Measurements from ENCODE around the gene BPIFB2. TPM values are rescaled to one million over a fixed set of nuclear protein-coding genes. Genes with fewer than 3 reads are reported as not detected.

The BPIFB2 gene
- total RNA-seq, 1 experiment from 2014 or later: 0.15 TPM

DNA sequence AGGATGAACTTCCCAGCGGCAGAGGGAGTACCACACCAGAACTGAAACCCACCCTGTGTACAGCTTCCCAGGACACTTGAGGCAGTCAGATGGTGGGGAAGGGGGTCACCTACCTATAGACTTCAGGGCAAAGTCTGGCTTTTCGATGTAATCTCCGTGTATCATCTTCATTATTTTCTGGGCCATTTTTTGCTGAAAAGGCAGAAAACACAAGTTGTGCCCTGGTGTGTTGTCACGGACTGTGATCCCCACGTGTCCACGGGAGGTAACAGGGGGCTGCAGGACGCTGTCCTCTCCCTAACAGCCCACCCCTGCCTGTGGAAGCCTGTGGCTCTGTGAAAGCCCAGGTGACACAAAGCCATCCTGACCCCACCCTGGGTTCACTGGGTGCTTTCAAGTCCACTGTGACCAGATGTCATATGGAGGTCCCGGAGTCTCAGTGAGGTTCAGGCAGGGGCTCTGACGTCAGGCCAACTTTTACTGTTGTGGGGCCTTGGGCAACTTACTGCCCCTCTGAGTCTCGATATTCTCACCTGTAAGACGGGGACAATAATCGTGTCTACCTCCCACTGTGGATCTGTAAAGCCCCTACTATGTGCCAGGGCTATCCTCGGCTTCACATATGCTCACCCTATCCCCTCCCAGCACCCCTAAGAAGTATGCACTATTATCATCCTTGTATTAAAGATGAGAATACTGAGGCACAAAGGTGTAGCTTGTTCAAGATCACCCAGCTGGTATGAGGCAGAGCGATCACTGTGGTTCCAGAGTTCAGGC lies 17.8 kb upstream of the BPIFB2 start:
- Histone ChIP-seq H3K4me3 (replicated peaks in 1 of 2; ENCODE audit: low read depth in 1 of 2, low read length in 2 of 2) (no peak overlapping the region), H3K9ac (ENCODE audit: low read length) (no peak overlapping the region), H4K20me1 (ENCODE audit: insufficient read depth) (no peaks in the 10 kb centered on the region), H2AFZ (ENCODE audit: low read depth, low read length, poor library complexity, severe bottlenecking) (no peak overlapping the region), H3K36me3 (ENCODE audit: control insufficient read depth in 1 of 2, insufficient read depth in 2 of 2, low read length in 2 of 2) (no peaks in the 10 kb centered on the region), H3K9me2 (ENCODE audit: insufficient read depth) (no peaks in the 10 kb centered on the region), H3K9me3 (ENCODE audit: control insufficient read depth in 1 of 2, insufficient read depth in 1 of 2, low read depth in 1 of 2, low read length in 2 of 2) (no peaks in the 10 kb centered on the region), H3K79me2 (ENCODE audit: insufficient read depth, low read length) (no peaks in the 10 kb centered on the region), H3K27ac (ENCODE audit: low read depth, low read length) (no peak overlapping the region), H3K27me3 (ENCODE audit: insufficient read depth, low read length) (no peaks in the 10 kb centered on the region), H3K4me1 (ENCODE audit: control insufficient read depth in 1 of 2, insufficient read depth in 2 of 2, low read length in 2 of 2) (peaks cover 0 to 5% of the 10 kb centered on the region in 2 experiments; a peak in 1 of 4 replicates), H3K4me2 (ENCODE audit: low read length) (no peak overlapping the region)
- ATAC-seq: no peak
- intact Hi-C loops (cut with micrococcal nuclease): no loop called here
- ChIA-PET RAD21 (ENCODE audit: low non-redundant PET in 1 of 2, low total read pairs in 2 of 2, uncharacterized antibody in 2 of 2, unreplicated experiment in 2 of 2) (no interaction called here), CTCF (no interaction called here), POLR2A (no interaction called here)
- TF ChIP-seq TCF7L2 (IDR thresholded peaks at IDR 0.05; ENCODE audit: borderline replicate concordance, extremely low read depth, insufficient read depth, insufficient read length) (no peak), YY1 (IDR thresholded peaks at IDR 0.05; ENCODE audit: extremely low read depth, insufficient replicate concordance, low read depth, low read length) (no peak), RAD21 (IDR thresholded peaks at IDR 0.05; ENCODE audit: low read depth) (no peak)
- no peak for DNase-seq (ENCODE audit: low read depth, low spot score)
- BruUV-seq (replicated peaks): no TSS peak

DNA sequence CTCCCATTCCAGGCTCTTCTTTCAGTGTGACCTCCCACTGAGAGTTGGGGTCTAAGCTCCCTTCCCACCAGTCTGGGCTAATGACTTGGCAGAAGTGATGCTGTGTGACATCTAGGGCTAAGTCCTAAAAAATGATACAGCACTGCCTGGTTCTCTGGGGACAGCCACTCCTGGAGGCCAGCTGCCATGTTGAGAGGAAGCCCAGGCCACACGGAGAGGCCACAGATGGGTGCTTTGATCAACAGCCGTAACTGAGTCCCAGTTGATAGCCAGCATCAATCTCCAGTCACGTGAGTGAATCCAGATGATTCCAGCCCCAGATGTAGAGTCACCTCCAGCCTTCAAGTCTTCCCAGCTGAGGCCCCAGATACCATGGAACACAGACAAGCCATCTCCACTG lies 17.1 kb upstream of the BPIFB2 start:
- Histone ChIP-seq H3K4me2 (ENCODE audit: low read length) (no peak overlapping the region), H2AFZ (ENCODE audit: low read depth, low read length, poor library complexity, severe bottlenecking) (no peak overlapping the region), H3K9me2 (ENCODE audit: insufficient read depth) (no peaks in the 10 kb centered on the region), H4K20me1 (ENCODE audit: insufficient read depth) (no peaks in the 10 kb centered on the region), H3K36me3 (ENCODE audit: control insufficient read depth in 1 of 2, insufficient read depth in 2 of 2, low read length in 2 of 2) (no peaks in the 10 kb centered on the region), H3K27ac (ENCODE audit: low read depth, low read length) (no peak overlapping the region), H3K27me3 (ENCODE audit: insufficient read depth, low read length) (no peaks in the 10 kb centered on the region), H3K9me3 (ENCODE audit: control insufficient read depth in 1 of 2, insufficient read depth in 1 of 2, low read depth in 1 of 2, low read length in 2 of 2) (peaks cover 0 to 3% of the 10 kb centered on the region in 2 experiments; a peak in 1 of 4 replicates), H3K9ac (ENCODE audit: low read length) (no peak overlapping the region), H3K4me3 (replicated peaks in 1 of 2; ENCODE audit: low read depth in 1 of 2, low read length in 2 of 2) (no peak overlapping the region), H3K79me2 (ENCODE audit: insufficient read depth, low read length) (no peaks in the 10 kb centered on the region), H3K4me1 (ENCODE audit: control insufficient read depth in 1 of 2, insufficient read depth in 2 of 2, low read length in 2 of 2) (peaks cover 0 to 5% of the 10 kb centered on the region in 2 experiments; a peak in 1 of 4 replicates)
- POLR2A ChIA-PET: no interaction called here
- RAD21 ChIA-PET (ENCODE audit: low non-redundant PET in 1 of 2, low total read pairs in 2 of 2, uncharacterized antibody in 2 of 2, unreplicated experiment in 2 of 2): no interaction called here
- intact Hi-C loops (cut with micrococcal nuclease): no loop called here
- no peak for DNase-seq (ENCODE audit: low read depth, low spot score)
- BruUV-seq (replicated peaks): no TSS peak
- no peak for ATAC-seq
- CTCF ChIA-PET: no interaction called here
- TF ChIP-seq ELF1 (IDR thresholded peaks at IDR 0.05; ENCODE audit: borderline replicate concordance, low read depth): no peak
- TF ChIP-seq, protein P1, sequence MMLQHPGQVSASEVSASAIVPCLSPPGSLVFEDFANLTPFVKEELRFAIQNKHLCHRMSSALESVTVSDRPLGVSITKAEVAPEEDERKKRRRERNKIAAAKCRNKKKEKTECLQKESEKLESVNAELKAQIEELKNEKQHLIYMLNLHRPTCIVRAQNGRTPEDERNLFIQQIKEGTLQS (IDR thresholded peaks at IDR 0.05): no peak
- TF ChIP-seq JUND (IDR thresholded peaks at IDR 0.05): no peak
- TF ChIP-seq EZH2phosphoT487 (IDR thresholded peaks at IDR 0.05; ENCODE audit: borderline replicate concordance): no peak
- TF ChIP-seq SP1 (IDR thresholded peaks at IDR 0.05; ENCODE audit: low read depth): no peak
- no peak for TF ChIP-seq RAD21 (IDR thresholded peaks at IDR 0.05; ENCODE audit: low read depth)
- no peak for TF ChIP-seq MAX (IDR thresholded peaks at IDR 0.05)
- no peak for TF ChIP-seq SIN3A (IDR thresholded peaks at IDR 0.05; ENCODE audit: low read depth)
- TF ChIP-seq, protein P2, sequence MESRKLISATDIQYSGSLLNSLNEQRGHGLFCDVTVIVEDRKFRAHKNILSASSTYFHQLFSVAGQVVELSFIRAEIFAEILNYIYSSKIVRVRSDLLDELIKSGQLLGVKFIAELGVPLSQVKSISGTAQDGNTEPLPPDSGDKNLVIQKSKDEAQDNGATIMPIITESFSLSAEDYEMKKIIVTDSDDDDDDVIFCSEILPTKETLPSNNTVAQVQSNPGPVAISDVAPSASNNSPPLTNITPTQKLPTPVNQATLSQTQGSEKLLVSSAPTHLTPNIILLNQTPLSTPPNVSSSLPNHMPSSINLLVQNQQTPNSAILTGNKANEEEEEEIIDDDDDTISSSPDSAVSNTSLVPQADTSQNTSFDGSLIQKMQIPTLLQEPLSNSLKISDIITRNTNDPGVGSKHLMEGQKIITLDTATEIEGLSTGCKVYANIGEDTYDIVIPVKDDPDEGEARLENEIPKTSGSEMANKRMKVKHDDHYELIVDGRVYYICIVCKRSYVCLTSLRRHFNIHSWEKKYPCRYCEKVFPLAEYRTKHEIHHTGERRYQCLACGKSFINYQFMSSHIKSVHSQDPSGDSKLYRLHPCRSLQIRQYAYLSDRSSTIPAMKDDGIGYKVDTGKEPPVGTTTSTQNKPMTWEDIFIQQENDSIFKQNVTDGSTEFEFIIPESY (IDR thresholded peaks at IDR 0.05; ENCODE audit: extremely low read depth, insufficient replicate concordance, low read length): no peak
- no peak for TF ChIP-seq POLR2AphosphoS5 (IDR thresholded peaks at IDR 0.05; ENCODE audit: low read depth, low read length)
- TF ChIP-seq CTCF (IDR thresholded peaks at IDR 0.05 in 2 of 3, conservative IDR thresholded peaks at IDR 0.05 in 1 of 3; ENCODE audit: borderline replicate concordance in 1 of 3, insufficient read depth in 1 of 3, low read depth in 2 of 3, low read length in 2 of 3): no peak
- TF ChIP-seq CEBPB (IDR thresholded peaks at IDR 0.05; ENCODE audit: low read depth): no peak
- no peak for TF ChIP-seq FOSL1 (IDR thresholded peaks at IDR 0.05; ENCODE audit: low read depth)
- no peak for TF ChIP-seq ZFX (IDR thresholded peaks at IDR 0.05)
- no peak for TF ChIP-seq POLR2A (IDR thresholded peaks at IDR 0.05; ENCODE audit: borderline replicate concordance, extremely low read depth, insufficient read depth, insufficient read length)

Data from HCT116 (cell line).